Right lobe of liver (tissue), 6 donors: ENCODE results near the gene AMDHD1. TPM values are rescaled to one million over a fixed set of nuclear protein-coding genes. Genes with fewer than 3 reads are reported as not detected.
A peak's percentile ranks its signal among the peaks of the same experiment; 100 is the strongest.

Experiments
- ATAC-seq, 4 donors: fragments of 200-7000 bp; cut with Tn5 transposase; one replicate each; pipeline ENCODE4 v1.9.1; 2020; ENCODE audit warnings: mild to moderate bottlenecking in 4 of 4, moderate library complexity in 4 of 4
- DNase-seq, 3 donors: peaks; one replicate each; pipeline ENCODE4 v3.0.0-alpha.2; 2020
- H3K27ac ChIP-seq, 3 donors: fragments of 200-600 bp; one replicate each; pipeline ENCODE4 v1.8.0; 2022
- H3K27me3 ChIP-seq, 2 donors: fragments of 200-600 bp; one replicate each; pipeline ENCODE4 v1.8.0; 2022
- H3K36me3 ChIP-seq, 4 donors: fragments of 200-600 bp; sonication (generic) in 1 of 4; one replicate each; pipeline versions ENCODE4 v1.5.1 to v1.8.0; 2017 to 2022; ENCODE audit warnings: control low read depth in 1 of 4
- H3K4me1 ChIP-seq, 4 donors: fragments of 200-600 bp; sonication (generic) in 1 of 4; one replicate each; pipeline versions ENCODE4 v1.5.1 to v1.8.0; 2017 to 2022; ENCODE audit warnings: control low read depth in 1 of 4
- H3K4me3 ChIP-seq, 3 donors: fragments of 200-600 bp; one replicate each; pipeline ENCODE4 v1.8.0; 2022
- H3K9me3 ChIP-seq, 4 donors: fragments of 200-600 bp; sonication (generic) in 1 of 4; one replicate each; pipeline versions ENCODE4 v1.5.1 to v1.8.0; 2017 to 2022; ENCODE audit warnings: control low read depth in 1 of 4
- CTCF ChIP-seq, 4 donors: fragments of 200-600 bp in 3 of 4; fragments of 450-650 bp in 1 of 4; IDR thresholded peaks; one replicate each; pipeline versions ENCODE4 v1.5.1 to v1.8.0; 2016 to 2022; ENCODE audit warnings: antibody characterized with exemption in 4 of 4, mild to moderate bottlenecking in 2 of 4
- POLR2A ChIP-seq: fragments of 450-650 bp; IDR thresholded peaks from one replicate; pipeline ENCODE4 v1.6.1; 2017; ENCODE audit warnings: antibody characterized with exemption, mild to moderate bottlenecking
- WGBS: methylation state at CpG from one replicate; pipeline ENCODE4 v1.1.6; 2018; ENCODE audit warnings: low coverage, low lambda C conversion rate; ENCODE audit not compliant: insufficient coverage; ENCODE audit errors: missing lambda C conversion rate; 5-methylcytosine and 5-hydroxymethylcytosine counted together
- intact Hi-C, 2 donors: fragments of 100-400 bp; cut with DNase I; formaldehyde crosslinking; loops; one replicate each; pipeline versions ENCODE4 v1.11.2 to v1.14.1; 2022
- total RNA-seq, 6 experiments: library from RNA; depleted of rRNA in 2 of 6; stranded (reverse); fragments of >200 nt in 2 of 6; fragmentation: NEBNext Ultra II Directional in 3 of 6; extraction: Animal tissue kit (Norgen Biotek cat#: 25700) in 3 of 6; gene quantifications; one replicate each; pipeline versions ENCODE4 v1.1.0 to v1.2.4, GENCODE V29; 2016 to 2023
- donor health status: DM: no; HTN: yes; CAD: no.
- donor health status: DM: no; HTN: no; CAD: no.
- donor health status: DM: no; HTN: no; CAD: no.
- donor health status: DM: no; HTN: yes; CAD: no.
- donor health status: DM: no; HTN: yes; CAD: no.

The AMDHD1 gene
- total RNA-seq, 6 experiments from 2014 or later = 41.4 to 97.8 (median 69.1) TPM

- DNase-seq = no peak
- Histone ChIP-seq H3K27me3 (no peaks in the 10 kb centered on the region), H3K4me3 (no peak overlapping the region), H3K36me3 (peaks cover 0 to 14% (median 5%) of the 10 kb centered on the region in 4 donors), H3K27ac (peak overlapping the region in 1 of 3 donors; percentile 77), H3K4me1 (peaks cover 0 to 56% (median 11%) of the 10 kb centered on the region in 4 donors), H3K9me3 (no peaks in the 10 kb centered on the region)
- 98% methylated on average over 8 of the region's 11 CpGs for WGBS
- ATAC-seq = peak in 1 of 4 donors; percentile 1
- TF ChIP-seq CTCF (IDR thresholded peaks at IDR 0.05) (no peak), POLR2A (no peak)
- intact Hi-C loops = no loop called here
Measured at GRCh38 chr12:95977764-95978305, 34.7 kb downstream of the AMDHD1 start.

GRCh38 chr12:95978351-95978750 lies 35.2 kb downstream of the AMDHD1 start:
- peaks cover 0 to 14% (median 4%) of the 10 kb centered on the region in 4 donors for H3K36me3 ChIP-seq
- H3K4me3 ChIP-seq = no peak overlapping the region
- H3K9me3 ChIP-seq = no peaks in the 10 kb centered on the region
- H3K27me3 ChIP-seq = no peaks in the 10 kb centered on the region
- intact Hi-C loops = no loop called here
- TF ChIP-seq POLR2A = no peak
- TF ChIP-seq CTCF (IDR thresholded peaks at IDR 0.05) = no peak
- DNase-seq (no peak), ATAC-seq (no peak)
- 98% methylated on average over 5 of the region's 5 CpGs for WGBS
- peak overlapping the region in 1 of 3 donors; percentile 77 for H3K27ac ChIP-seq
- H3K4me1 ChIP-seq = peaks cover 0 to 53% (median 9%) of the 10 kb centered on the region in 4 donors

DNA sequence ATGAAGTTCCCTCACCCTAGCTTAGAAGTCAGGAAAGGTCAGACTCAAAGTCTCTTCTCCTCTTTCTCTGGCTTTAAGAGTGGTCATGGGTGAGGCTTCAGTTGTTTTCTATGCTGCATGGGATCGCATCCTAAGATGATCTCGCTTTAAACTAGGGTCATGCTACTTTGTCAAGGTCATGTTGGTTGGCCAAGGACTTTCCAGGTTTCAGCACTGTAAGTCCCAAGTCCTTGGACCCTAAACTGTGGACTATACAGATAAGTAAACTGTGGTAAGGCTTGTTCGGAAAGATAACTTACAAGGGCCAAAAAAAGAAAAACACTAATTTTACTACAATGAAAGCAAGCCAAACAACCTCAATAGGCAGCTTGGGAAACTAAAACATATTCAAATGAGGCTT lies 35.6 kb downstream of the AMDHD1 start:
- WGBS = 76% methylated on average over 3 of the region's 3 CpGs
- ATAC-seq (no peak), DNase-seq (no peak)
- H3K36me3 ChIP-seq = peaks cover 0 to 14% (median 4%) of the 10 kb centered on the region in 4 donors
- peaks cover 0 to 53% (median 9%) of the 10 kb centered on the region in 4 donors for H3K4me1 ChIP-seq
- TF ChIP-seq POLR2A (no peak), CTCF (IDR thresholded peaks at IDR 0.05) (no peak)
- H3K27ac ChIP-seq = peak overlapping the region in 1 of 3 donors; percentile 77
- intact Hi-C loops = no loop called here
- no peaks in the 10 kb centered on the region for H3K9me3 ChIP-seq
- no peak overlapping the region for H3K4me3 ChIP-seq
- no peaks in the 10 kb centered on the region for H3K27me3 ChIP-seq

DNA sequence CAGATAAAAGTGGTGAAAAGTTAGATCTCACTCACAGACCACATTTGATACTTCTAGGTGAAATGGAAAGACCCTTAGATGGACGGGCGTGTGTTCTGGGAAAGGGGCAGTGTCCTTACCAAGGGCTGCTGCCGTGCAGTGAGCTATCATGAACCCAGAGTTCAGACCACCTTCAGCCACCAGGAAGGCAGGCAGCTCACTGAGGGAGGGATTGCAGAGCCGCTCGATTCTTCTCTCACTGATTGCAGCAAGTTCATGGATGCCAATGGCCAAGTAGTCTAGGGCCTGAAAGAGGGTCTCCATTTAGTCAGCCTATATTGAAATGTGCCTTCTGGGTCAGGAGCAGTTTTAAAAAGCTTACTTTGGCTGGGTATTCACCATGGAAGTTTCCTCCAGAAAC lies 37.3 kb downstream of the AMDHD1 start:
- ATAC-seq = no peak
- WGBS = 100% methylated on average over 2 of the region's 5 CpGs

More for the DNA sequence above, 37.3 kb downstream of the AMDHD1 start:
- no peak for DNase-seq
- Histone ChIP-seq H3K9me3 (no peaks in the 10 kb centered on the region), H3K27me3 (no peaks in the 10 kb centered on the region), H3K36me3 (peaks cover 0 to 10% (median 4%) of the 10 kb centered on the region in 4 donors), H3K27ac (no peak overlapping the region), H3K4me3 (no peak overlapping the region), H3K4me1 (peaks cover 0 to 53% (median 4%) of the 10 kb centered on the region in 4 donors)
- no peak for TF ChIP-seq POLR2A
- no peak for TF ChIP-seq CTCF (IDR thresholded peaks at IDR 0.05)
- intact Hi-C loops = no loop called here
